ENCODE measurements around the gene DSC1.
"Not testable (repeated sequence)": the region's sequence is repeated elsewhere in the genome, so short reads cannot be mapped to it uniquely, and the experiment has no call there.

DSC1 gene
- total RNA-seq: 0.27 to 5.4 (median 0.91) reads per million in 4 donors

- DNase-seq: no peak
These were observed at the start of gene DSC1 for GRCh38 chr18:31162825-31163435. Gene DSC1 (minus strand): TSS chr18:31162856. CDS start chr18:31162594, 262 bp downstream.

- DNase-seq: no peak
These were observed 48.4 kb upstream of the DSC1 start for GRCh38 chr18:31211047-31211446.

- DNase-seq: no peak
These were observed 46.4 kb upstream of the DSC1 start for GRCh38 chr18:31209041-31209440.

GRCh38 chr18:31207391-31207790 is 44.7 kb upstream of the DSC1 start:
- DNase-seq: no peak

- no peak for DNase-seq
These were observed 44.2 kb upstream of the DSC1 start for GRCh38 chr18:31206787-31207381.

GRCh38 chr18:31206071-31206470 is 43.4 kb upstream of the DSC1 start:
- no peak for DNase-seq

GRCh38 chr18:31205273-31205672 is 42.6 kb upstream of the DSC1 start:
- DNase-seq: no peak

GRCh38 chr18:31204833-31205232 is 42.2 kb upstream of the DSC1 start:
- DNase-seq: no peak

GRCh38 chr18:31204166-31204565 is 41.5 kb upstream of the DSC1 start:
- DNase-seq: no peak

- DNase-seq: no peak
These were observed 41.1 kb upstream of the DSC1 start for GRCh38 chr18:31203794-31204148.

- DNase-seq: no peak
These were observed 40.6 kb upstream of the DSC1 start for GRCh38 chr18:31203096-31203793.

- DNase-seq: no peak
These were observed 36.6 kb upstream of the DSC1 start for GRCh38 chr18:31199190-31199769.

GRCh38 chr18:31197676-31198075 is 35.0 kb upstream of the DSC1 start:
- no peak for DNase-seq

- no peak for DNase-seq
These were observed 32.4 kb upstream of the DSC1 start for GRCh38 chr18:31195063-31195462.

GRCh38 chr18:31192086-31192776 is 29.6 kb upstream of the DSC1 start:
- DNase-seq: no peak

- DNase-seq: no peak
These were observed 28.3 kb upstream of the DSC1 start for GRCh38 chr18:31190919-31191318.

- no peak for DNase-seq
These were observed 27.1 kb upstream of the DSC1 start for GRCh38 chr18:31189757-31190156.

GRCh38 chr18:31185186-31185950 is 22.7 kb upstream of the DSC1 start:
- no peak for DNase-seq

GRCh38 chr18:31183302-31183701 is 20.6 kb upstream of the DSC1 start:
- no peak for DNase-seq

- DNase-seq: not testable (repeated sequence)
These were observed 14.7 kb upstream of the DSC1 start for GRCh38 chr18:31177369-31177768.

GRCh38 chr18:31176531-31176930 is 13.9 kb upstream of the DSC1 start:
- no peak for DNase-seq

GRCh38 chr18:31171144-31171839 is 8.6 kb upstream of the DSC1 start:
- no peak for DNase-seq
